ENCODE results near the gene NRXN3.

NRXN3 gene

GRCh38 chr14:78248501-78249090 lies 78.4 kb downstream of the NRXN3 start:
- DNase-seq, result no peak

- DNase-seq, result no peak
These were observed 81.1 kb downstream of the NRXN3 start for GRCh38 chr14:78251308-78251707.

GRCh38 chr14:78253986-78254385 lies 83.8 kb downstream of the NRXN3 start:
- DNase-seq, result no peak

GRCh38 chr14:78254911-78255461 lies 84.8 kb downstream of the NRXN3 start:
- no peak for DNase-seq

- no peak for DNase-seq
These were observed 89.7 kb downstream of the NRXN3 start for GRCh38 chr14:78259831-78260230.

- no peak for DNase-seq
These were observed 108.5 kb downstream of the NRXN3 start for GRCh38 chr14:78278464-78279250.

- DNase-seq, result no peak
These were observed 112.3 kb downstream of the NRXN3 start for GRCh38 chr14:78282437-78282836.

- DNase-seq, result no peak
These were observed 116.0 kb downstream of the NRXN3 start for GRCh38 chr14:78286210-78286609.

GRCh38 chr14:78292003-78292402 lies 121.8 kb downstream of the NRXN3 start:
- DNase-seq, result peak; percentile 92

- DNase-seq, result no peak
These were observed 127.7 kb downstream of the NRXN3 start for GRCh38 chr14:78297858-78298257.

GRCh38 chr14:78298298-78298697 lies 128.1 kb downstream of the NRXN3 start:
- DNase-seq, result no peak

GRCh38 chr14:78302841-78303240 lies 132.7 kb downstream of the NRXN3 start:
- DNase-seq, result no peak

- no peak for DNase-seq
These were observed 137.5 kb downstream of the NRXN3 start for GRCh38 chr14:78307671-78308070.

- no peak for DNase-seq
These were observed 137.9 kb downstream of the NRXN3 start for GRCh38 chr14:78308079-78308478.

GRCh38 chr14:78310272-78310671 lies 140.1 kb downstream of the NRXN3 start:
- no peak for DNase-seq

GRCh38 chr14:78313499-78313898 lies 143.3 kb downstream of the NRXN3 start:
- DNase-seq, result no peak

- no peak for DNase-seq
These were observed 144.3 kb downstream of the NRXN3 start for GRCh38 chr14:78314484-78314883.

GRCh38 chr14:78316052-78316451 lies 145.9 kb downstream of the NRXN3 start:
- DNase-seq, result no peak

- DNase-seq, result no peak
These were observed 146.6 kb downstream of the NRXN3 start for GRCh38 chr14:78316786-78317185.

GRCh38 chr14:78319406-78319805 lies 149.2 kb downstream of the NRXN3 start:
- DNase-seq, result no peak

GRCh38 chr14:78319887-78320635 lies 149.9 kb downstream of the NRXN3 start:
- DNase-seq, result no peak

GRCh38 chr14:78324353-78324752 lies 154.2 kb downstream of the NRXN3 start:
- DNase-seq, result no peak

GRCh38 chr14:78325911-78326310 lies 155.7 kb downstream of the NRXN3 start:
- DNase-seq, result no peak

All from NCI-H526 treated with DMSO at 0.1 percent for 48 hours (cell line).